ENCODE measurements around the gene ARHGAP20.
"Not testable (repeated sequence)": the region's sequence is repeated elsewhere in the genome, so short reads cannot be mapped to it uniquely, and the experiment has no call there.

The ARHGAP20 gene

DNA sequence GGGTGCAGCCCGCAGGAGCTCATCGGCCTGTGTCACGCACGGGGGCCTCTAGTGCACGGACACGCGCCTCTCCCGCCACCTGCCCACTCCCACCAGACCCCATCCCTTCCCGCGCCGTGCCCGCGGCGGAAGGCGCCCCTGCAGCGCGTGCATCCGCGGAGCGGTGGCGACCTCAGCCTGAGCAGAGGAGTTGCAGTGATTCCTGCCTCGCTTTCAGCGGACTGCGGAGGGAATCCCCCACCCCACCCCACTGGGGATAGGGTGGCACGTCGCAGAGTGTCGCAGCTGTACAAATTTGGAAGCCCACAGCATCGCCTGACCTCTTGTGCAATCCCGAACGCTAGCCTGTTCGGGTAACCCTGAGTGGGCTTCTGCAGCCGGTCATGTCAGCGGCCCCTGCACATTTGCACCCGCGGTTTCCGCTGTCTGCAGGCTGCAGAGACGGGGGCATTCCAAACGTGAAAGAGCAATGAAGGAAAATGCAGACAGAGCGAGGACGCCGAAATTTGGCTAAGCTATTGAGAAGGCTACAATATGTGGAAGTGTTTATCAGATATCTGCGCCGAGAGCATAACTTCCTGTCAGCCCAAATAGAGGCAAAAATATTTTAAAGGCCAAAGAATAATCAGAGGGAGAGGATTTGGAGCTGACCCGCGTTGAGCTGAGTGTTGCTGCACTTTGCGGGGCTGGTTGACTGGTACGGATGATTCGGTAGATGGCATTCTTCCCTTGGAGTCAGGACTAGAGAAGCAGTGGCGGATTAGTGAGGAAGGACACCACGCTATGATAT lies 617 bp upstream of the ARHGAP20 start:
- no peak for DNase-seq

DNA sequence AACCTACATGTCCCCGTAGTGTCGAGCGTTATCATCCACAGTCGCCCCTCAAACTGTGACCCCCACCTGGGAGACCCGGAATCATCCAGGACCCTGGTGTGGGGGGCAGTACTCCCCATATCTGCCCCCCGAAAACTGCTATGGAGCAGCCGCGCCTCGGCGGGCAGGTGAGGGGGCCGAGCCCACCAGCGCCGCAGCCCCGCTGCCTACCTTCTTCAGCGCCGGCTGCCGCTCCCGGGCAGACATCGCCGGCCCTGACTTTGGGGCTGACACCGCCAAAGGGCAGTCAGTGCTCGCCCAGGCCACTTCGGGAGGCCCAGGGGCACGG lies 825 bp downstream of the ARHGAP20 start:
- DNase-seq: no peak

DNA sequence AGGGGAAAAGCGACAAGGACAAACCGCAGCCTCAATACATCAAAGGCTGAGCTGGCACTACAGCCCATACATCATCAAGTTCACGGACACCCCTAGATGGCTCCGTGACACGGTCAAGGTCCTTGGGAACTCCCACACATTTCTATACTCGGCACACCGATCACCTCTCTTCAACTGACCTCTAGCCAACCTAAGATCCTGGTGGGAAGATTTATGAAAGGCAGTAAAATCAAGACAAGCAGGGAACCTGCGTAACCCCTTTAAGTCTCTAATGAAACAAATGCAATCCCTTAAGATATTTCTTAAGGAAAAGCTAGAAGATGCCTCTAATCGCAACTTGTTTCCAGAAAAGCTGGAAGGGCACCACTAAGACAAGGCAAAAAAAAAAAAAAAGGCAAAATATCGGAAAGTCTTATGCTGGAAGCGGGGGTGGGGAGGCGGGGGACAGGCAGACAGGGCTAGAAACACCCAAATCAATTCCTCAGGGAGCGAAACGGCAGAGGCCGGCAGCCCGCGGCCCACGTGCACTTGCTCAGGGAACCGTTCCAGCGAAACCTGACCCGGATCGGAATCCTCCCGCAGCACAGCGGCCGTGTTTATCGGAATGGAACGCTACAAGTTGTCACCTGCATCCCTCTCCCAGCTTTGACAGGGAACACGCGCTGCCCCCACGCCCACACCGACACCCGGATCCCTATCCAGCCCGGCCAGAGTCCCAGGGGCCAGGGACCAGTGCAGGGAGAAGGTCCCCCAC lies 1.4 kb downstream of the ARHGAP20 start:
- no peak for DNase-seq

DNA sequence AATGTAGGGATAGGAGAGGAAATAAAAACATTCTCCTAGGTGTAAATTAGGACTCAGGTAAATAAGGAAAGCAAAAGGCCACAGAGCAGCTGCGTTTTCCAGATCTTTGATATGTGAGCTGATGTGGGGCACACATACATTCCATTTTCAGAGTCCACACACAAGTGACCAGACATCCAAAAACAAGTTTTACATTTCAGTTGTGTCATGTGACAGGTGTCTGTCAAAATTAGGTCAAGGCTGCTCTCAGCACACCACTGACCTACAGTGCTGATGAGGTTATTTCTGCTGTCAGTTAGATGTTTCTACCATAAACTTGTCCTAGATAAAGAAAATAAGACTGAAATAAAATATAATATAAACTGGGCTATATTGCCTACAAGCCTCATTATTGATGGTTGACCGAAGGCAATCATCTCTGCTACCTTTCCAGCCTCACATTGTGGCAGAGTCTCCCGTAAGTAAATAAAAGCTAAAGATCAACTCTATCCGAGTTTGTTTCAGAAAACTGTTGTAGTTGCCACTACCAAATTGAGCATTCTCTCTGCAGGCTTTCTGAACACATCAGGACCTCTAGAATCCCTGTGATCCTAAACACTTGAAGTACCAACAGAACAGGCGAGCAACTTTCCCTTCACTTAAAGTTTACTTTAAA lies 7.9 kb downstream of the ARHGAP20 start:
- DNase-seq: no peak

DNA sequence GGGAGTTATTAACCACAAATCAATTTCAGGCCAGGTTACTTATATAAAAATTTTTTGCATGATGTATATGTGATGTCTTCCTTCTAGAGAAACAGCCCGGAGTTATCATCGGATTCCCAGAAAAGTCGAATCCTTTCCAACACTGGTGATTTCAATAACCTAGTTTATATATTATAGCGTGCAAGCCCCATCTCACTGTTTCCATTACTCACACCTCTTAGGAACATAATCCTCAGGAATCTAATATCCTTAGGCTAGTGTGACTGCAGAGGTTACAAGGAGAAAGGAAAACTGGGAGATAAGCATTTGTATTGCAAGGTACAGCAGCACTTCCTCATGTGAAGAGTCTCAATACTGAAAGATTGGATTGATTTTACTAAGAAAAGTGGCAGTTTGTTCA lies 20.3 kb downstream of the ARHGAP20 start:
- DNase-seq: no peak

DNA sequence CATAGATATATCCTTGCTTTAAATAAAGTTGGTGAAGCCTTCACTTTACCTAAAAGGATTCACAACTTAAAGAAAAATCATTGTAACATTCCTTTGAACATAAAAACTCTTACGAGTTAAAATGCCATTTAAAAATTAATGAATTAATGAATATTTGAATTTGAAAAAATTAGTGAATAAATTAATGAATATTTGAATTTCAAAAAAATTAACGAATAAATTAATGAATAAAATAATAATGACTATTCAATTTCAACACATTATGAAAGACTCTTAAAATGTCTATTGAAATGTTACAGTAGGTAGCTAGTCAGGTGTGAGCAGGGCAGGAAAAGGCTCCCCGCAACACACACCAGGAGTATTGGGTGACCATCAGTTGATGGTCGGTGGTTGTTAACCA lies 22.9 kb downstream of the ARHGAP20 start:
- no peak for DNase-seq

DNA sequence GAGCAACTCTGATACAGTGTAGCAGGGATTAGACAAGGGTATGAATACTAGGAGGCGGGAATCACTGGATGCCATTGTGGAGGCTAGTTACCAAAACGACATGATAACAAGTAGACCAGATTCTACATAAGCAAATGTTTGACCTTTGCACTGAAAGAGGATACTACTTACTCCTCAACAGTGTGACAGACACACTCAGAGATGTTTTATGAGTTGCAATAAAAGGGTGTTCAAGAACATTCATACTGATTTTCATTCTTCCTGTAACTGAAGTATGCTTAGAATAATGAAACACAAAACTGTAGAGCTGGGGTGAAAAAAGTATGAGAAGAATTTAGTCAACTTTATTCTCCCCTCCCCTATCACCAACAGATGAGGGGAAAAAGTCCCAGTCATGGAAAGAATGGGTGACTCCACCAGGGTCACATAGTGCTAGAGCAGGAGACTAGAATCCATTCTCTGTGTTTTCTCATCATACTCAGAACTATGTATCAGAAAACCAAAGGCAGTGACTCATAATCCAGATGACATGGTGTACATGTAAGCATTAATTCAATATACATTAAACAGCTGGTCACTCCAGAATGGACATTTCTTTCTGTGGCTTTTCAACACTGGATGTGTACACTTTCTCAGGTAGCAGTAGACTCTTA lies 32.8 kb downstream of the ARHGAP20 start:
- DNase-seq: no peak

DNA sequence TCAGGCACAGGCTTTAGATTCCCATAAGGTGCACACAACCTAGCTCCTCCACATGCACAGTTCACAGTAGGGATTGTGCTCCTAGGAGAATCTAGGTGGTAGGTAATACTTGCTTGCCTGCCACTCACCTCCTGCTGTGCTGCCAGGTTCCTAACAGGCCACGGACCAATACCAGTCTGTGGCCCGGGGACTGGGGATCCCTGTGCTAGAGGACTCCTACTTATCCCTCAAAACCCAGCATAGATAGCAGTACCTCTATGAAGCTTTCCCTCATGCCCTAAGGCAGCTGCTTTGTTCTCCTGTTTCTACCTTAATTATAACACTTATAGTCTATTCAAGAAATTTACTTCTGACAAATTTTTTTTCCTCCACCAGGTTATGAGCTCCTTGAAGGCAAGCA lies 36.7 kb downstream of the ARHGAP20 start:
- no peak for DNase-seq

DNA sequence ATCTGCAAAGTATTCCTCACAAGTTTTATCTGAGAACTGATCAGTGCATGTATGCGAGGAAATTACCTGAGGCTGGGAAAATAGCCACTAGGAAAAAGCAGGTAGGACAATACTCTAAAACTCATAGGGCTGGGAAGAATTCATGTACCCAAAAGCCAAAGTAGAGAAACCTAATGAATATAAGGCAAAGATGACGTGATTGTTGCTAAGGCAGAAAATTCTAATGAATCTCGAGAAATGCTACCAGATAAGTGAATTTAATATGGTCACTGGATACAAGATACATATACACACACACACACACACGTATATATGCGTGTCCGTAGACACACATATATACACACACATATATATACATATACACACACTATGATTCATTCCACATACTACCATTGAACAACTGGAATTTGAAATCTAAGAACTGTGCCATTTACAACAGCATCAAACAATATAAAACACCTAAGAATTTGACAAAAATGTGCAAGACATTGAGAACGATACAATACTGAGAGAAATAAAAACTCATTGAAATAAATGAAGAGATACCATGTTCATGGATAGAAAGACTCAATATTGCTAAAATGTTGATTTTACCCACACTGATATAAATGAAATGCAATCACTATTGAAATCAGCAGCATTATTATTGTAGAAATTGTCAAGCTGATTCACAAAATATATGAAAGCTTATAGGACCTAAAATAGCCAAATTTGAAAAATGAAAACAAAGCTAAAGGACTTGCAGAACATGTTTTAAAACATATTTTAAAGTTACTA lies 46.4 kb downstream of the ARHGAP20 start:
- no peak for DNase-seq

DNA sequence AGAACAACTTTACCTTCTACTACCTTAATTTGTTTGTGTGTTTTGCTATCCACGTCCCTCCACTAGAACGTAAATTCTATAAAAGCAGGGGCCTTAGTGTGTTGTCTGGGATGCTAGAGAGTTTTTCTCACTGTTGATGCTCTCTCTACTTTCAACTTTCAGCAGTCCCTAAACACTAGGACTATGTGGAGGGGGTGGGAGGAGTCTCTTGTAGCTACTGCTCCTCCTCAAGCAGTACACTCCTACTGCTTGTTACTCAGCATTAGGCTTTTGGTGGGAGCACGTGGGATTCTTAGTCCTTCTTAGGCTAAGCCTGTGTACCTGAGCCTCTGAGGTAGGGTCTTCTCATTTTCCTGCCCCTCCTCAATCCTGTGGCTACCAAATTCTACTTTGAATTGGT lies 56.3 kb downstream of the ARHGAP20 start:
- DNase-seq: no peak

DNA sequence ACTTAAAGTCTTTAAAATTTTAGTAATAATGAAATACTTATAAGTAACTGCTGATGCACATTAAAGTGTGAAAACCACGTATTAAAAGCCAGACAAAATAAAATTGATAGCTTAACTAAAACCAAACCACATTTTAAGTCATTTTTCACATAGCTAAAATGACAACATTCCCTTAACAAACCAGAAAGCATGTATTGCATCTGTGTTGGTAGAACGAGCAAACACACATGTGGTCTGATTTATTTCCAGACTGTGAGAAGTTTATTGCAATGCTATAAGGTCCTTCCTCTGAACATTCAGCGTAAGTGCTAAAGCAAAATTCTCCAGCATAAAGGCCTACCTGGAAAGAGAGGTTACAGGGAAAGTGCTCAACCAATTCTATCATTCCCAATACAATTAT lies 57.8 kb downstream of the ARHGAP20 start:
- DNase-seq: no peak

DNA sequence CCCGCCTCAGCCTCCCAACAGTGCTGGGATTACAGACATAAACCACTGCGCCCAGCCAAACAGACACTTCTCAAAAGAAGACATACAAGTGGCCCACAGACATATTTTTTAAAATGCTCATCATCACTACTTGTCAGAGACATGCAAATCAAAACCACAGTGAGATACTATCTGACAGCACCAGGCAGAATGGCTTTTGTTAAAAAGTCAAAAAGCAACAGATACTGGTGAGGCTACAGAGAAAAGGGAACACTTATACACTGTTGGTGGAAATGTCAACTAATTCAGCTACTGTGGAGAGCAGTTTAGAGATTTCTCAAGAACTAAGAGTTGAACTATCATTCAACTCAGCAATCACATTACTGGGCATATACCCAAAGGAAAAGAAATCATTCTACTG lies 67.0 kb downstream of the ARHGAP20 start:
- no peak for DNase-seq

DNA sequence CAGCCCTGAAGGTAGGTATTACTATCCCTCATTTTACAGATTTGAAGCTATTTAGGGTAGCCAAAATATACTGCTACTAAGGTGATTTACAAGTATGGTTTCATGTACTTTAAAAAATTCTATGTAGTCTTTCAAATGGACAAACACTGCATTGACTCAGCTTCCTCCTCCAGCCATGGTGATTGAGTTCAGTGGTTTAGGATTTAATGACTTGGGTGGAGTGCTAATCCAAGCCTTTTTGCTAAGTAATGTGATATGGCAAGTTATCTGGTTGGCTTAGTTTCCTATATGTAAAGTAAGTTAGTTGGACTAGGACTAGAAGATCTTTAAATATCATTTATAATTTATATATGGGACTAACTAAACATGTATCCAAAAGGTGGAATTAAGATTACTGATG lies 77.9 kb downstream of the ARHGAP20 start:
- no peak for DNase-seq

DNA sequence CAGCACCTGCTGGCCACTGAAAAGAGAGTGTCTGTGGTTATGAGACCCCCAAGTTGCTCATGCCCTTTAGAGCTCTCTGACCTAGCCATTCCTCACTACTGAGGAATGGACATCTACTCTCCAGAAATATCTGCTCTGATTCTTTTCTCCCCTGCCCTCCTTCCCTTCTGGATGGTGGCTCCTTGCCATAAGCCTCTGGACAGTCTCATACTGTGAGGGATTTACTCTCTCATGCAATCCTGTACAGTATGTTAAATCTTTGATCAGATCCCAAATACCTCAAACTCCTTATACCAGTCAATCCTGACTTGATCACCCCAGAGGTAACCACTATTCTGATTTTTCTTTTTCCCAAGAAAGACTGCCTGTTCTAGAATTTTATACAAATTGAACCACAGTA lies 80.7 kb downstream of the ARHGAP20 start:
- no peak for DNase-seq

DNA sequence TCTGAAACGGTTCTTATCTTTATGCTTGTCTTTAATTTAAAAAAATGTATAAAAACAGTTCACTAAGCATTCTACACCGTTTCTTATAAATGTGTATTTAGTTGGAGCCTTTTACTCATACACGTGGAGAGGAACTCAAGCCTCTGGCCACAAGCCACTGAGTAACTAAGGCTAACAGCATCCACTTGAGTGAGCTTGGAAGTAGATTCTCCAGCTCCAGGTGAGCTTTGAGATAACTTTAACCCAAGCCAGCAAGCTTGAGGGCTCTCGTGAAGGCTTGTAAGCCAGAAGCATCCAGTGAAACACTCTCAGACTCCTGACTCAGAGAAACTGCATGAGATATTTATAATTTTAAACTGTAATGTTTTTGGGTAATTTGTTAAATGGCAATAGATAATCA lies 82.6 kb downstream of the ARHGAP20 start:
- no peak for DNase-seq

DNA sequence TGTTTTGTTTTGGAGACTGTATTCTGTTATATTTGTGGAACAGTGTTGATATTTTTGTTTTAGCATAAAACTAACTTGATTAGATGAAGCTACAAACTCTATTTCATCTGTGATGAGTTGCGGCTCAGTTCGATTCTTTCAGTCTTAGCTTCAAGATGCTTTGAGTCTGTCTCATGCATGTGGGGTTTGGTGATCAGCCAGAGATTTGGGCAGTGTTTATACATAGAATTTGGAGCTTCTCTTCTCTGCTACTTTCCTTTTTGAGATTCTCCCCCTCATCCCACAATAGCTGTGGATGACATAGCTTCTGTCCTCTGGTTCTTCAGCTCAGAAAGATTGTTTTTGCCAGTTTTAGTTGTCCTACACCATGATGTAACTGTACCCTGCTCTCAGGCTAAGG lies 90.4 kb downstream of the ARHGAP20 start:
- DNase-seq: no peak

DNA sequence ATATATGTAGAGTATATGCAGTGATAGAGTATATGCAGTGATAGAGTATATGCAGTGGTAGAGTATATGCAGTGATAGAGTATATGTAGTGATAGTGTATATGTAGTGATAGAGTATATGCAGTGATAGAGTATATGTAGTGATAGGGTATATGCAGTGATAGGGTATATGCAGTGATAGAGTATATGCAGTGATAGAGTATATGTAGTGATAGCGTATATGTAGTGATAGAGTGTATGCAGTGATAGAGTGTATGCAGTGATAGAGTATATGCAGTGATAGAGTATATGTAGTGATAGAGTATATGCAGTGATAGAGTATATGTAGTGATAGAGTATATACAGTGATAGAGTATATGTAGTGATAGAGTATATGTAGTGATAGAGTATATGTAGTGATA lies 92.9 kb downstream of the ARHGAP20 start:
- not testable (repeated sequence) for DNase-seq

DNA sequence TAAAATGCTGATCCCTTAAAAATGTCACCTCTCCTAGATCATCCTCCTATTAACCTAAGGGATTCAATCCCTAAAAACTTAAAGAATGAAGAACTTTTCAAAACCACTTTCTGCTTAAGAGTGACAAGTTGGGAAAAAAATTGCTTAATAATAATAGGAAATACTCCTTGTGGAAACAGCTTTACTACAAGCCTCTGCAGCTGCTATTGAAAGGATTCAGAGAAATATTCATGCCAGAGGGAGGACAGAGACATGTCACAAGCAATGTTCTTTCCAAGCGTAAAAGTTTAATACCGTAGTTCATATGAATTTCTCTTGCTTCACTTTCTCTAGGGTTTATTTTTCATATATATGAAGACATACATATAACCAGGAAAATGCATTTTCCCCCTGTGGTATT lies 98.2 kb downstream of the ARHGAP20 start:
- DNase-seq: no peak

DNA sequence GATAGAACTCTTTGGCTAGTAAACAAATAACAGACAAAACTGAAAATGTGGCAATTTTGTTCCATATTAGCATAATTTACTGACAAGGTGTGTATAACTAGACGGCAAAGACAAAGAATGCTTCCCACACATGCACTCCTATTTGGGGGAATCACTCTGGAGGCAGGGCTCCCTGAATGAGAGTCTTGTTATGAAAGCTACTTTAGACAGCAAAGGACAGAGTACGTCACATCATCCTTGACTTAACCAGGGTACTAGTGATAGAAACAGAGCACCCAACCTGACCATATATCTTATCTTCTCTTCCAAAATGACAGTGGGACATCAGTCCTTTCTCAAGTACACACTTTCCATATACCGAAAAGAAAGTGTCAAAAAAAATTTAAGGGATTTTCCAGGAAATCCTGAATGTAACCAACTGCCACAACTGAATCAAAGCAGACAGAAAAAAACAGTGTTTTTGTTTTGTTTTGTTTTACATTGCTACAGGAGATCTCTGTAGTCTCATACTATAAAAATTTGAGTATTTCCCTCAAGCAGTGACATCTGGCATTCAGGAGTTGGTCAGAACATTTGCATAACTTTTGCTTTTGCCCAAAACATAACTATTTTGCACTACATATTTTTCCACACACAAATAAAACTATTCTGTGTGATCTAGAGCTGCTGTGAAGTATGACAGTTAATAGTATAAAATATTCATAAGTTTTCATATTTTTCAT lies 98.9 kb downstream of the ARHGAP20 start:
- no peak for DNase-seq

DNA sequence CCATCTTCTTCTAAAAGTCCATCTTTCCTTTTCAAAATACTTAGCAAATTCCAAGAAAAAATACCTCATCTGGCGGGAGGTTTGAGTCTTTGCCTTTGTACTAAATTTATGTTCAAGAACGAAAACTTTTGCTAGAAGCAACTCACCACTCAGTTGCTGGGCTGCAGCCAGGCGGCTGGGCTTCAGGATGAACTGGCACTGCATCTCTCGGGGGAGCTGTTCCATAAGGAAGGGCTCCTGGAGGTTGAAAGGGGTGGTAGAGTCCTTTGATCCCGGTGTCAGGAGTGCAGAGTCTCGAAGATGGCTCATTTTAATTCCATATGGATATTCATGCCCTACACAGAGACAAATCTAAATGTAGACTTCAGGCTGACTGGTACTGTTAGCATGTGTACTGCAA lies 105.8 kb downstream of the ARHGAP20 start:
- DNase-seq: no peak

DNA sequence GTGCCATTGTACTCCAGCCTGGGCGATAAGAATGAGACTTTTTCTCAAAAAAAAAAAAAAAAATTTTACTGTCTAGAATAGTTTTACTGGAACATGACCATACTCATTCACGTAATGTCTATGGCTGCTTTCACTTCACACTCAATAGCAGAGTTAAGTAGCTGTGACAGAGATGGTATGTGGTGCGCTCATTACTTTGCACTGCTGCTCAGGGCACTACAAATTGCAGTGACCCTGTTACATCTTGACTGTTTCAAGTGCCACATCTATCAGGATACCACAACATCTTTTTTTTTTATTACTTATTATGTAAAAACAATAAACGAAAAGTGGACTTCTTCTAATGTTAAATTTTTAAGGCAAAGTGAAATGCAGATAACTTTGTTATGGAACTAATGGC lies 110.3 kb downstream of the ARHGAP20 start:
- no peak for DNase-seq

DNA sequence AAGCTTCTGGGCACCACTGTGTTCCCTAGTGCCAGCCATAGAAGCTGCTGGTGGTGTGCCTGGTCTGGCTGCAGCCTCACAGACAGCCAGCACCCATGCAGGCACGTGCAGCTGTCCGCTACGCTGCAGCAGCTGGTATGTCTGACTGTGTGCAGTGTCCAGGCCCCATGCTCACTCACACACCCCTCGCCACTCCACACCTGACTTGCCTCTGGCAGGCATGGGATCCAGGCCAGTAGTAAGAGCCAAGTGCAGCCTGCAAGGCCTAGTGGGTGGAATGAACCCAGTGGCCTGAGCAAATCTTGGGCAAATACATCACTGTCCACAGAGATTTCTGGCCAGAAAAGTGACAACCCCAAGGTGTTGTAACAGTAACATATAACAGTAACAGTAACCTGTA lies 111.9 kb downstream of the ARHGAP20 start:
- DNase-seq: no peak
